HepG2 (cell line): Measurements from ENCODE around the gene TAF8. TPM values are rescaled to one million over a fixed set of nuclear protein-coding genes. Genes with fewer than 3 reads are reported as not detected.

ENCODE experiments used
- ATAC-seq: fragments of 200-7000 bp; cut with Tn5 transposase; 3 replicates; pipeline ENCODE4 v1.9.1; 2020; ENCODE audit warnings: mild to moderate bottlenecking, moderate library complexity
- BruUV-seq: library from RNA; stranded (reverse); fragments of 400-500 nt; replicated peaks from 2 replicates; lab custom pipeline; 2021; lab: Mats Ljungman, UMichigan
- CTCF ChIA-PET: fragments of 300-600 bp; formaldehyde crosslinking; extraction: SDS; loops from one replicate; lab custom pipeline; 2021; ENCODE audit warnings: low total read pairs, inconsistent platforms, low intra/inter-chr PET ratio; lab: Yijun Ruan, JAX
- POLR2A ChIA-PET: fragments of 350-600 bp; sonication (Branson Sonifier 250); formaldehyde crosslinking; loops from one replicate; lab custom pipeline; 2020; ENCODE audit warnings: antibody characterized with exemption, inconsistent platforms; lab: Yijun Ruan, JAX
- DNase-seq: peaks from one replicate; pipeline ENCODE4 v3.0.0-alpha.2; 2015; ENCODE audit warnings: low spot score
- FAIRE-seq: peaks from 3 replicates; lab custom pipeline; 2011; peaks lifted over from hg19 to GRCh38; lab: Jason Lieb, UNC
- H2AFZ ChIP-seq: one replicate; pipeline ENCODE4 v1.6.1; 2011; ENCODE audit warnings: low read length, inconsistent platforms
- H3K27ac ChIP-seq: fragments of 300-600 bp; 3 replicates; pipeline ENCODE4 v1.8.0; 2011; ENCODE audit warnings: mixed run types, mild to moderate bottlenecking, mixed read lengths, low read length, inconsistent platforms; ENCODE audit not compliant: insufficient read depth; ENCODE audit errors: extremely low read length
- H3K27me3 ChIP-seq, 2 experiments: fragments of 200-600 bp in 1 of 2; 2 replicates in 1 of 2; 3 replicates in 1 of 2; pipeline versions ENCODE4 v1.6.0 to v1.8.0; 2011; ENCODE audit warnings: low read length in 2 of 2, mild to moderate bottlenecking in 2 of 2, moderate library complexity in 2 of 2, inconsistent platforms in 1 of 2; ENCODE audit not compliant: insufficient read depth in 2 of 2, control insufficient read depth in 1 of 2
- H3K36me3 ChIP-seq, 2 experiments: fragments of 200-600 bp in 1 of 2; replicated peaks in 1 of 2; 2 replicates in 1 of 2; 3 replicates in 1 of 2; pipeline versions ENCODE4 v1.5.1 to v1.8.0; 2011; ENCODE audit warnings: low read length in 2 of 2, inconsistent platforms in 1 of 2; ENCODE audit not compliant: insufficient read depth in 2 of 2, control insufficient read depth in 1 of 2
- H3K4me1 ChIP-seq: 2 replicates; pipeline ENCODE4 v1.5.1; 2012; ENCODE audit warnings: low read length, inconsistent platforms; ENCODE audit not compliant: insufficient read depth
- H3K4me2 ChIP-seq: 2 replicates; pipeline ENCODE4 v1.6.0; 2011; ENCODE audit warnings: low read depth, low read length, inconsistent platforms
- H3K4me3 ChIP-seq, 3 experiments: fragments of 200-600 bp in 1 of 3; sonication (generic), shearing (Covaris generic) in 1 of 3; replicated peaks in 1 of 3; 2 replicates each; pipeline ENCODE4 v1.5.1; 2011 to 2016; ENCODE audit warnings: low read length in 3 of 3, inconsistent platforms in 2 of 3, low read depth in 2 of 3, mild to moderate bottlenecking in 2 of 3, control low read depth in 1 of 3, mixed read lengths in 1 of 3; ENCODE audit not compliant: insufficient read depth in 1 of 3
- H3K79me2 ChIP-seq: one replicate; pipeline ENCODE4 v1.6.1; 2011; ENCODE audit warnings: low read length, inconsistent platforms; ENCODE audit not compliant: insufficient read depth
- H3K9ac ChIP-seq: 2 replicates; pipeline ENCODE4 v1.6.0; 2011; ENCODE audit warnings: mild to moderate bottlenecking, low read depth, low read length, inconsistent platforms; ENCODE audit not compliant: insufficient read depth
- H3K9me3 ChIP-seq: 2 replicates; pipeline ENCODE4 v1.5.1; 2012; ENCODE audit warnings: mild to moderate bottlenecking, low read length
- H4K20me1 ChIP-seq: 2 replicates; pipeline ENCODE4 v1.6.0; 2011; ENCODE audit warnings: inconsistent platforms, mild to moderate bottlenecking, low read length, moderate library complexity; ENCODE audit not compliant: insufficient read depth
- BCL6 ChIP-seq: IDR thresholded peaks from 2 replicates; pipeline ENCODE4 v1.6.1; 2016; ENCODE audit warnings: missing genetic modification reagents, missing compliant biosample characterization
- ERF ChIP-seq: IDR thresholded peaks from 2 replicates; pipeline ENCODE4 v1.6.1; 2018; ENCODE audit warnings: missing biosample characterization, missing genetic modification reagents
- MXD4 ChIP-seq: IDR thresholded peaks from 2 replicates; pipeline ENCODE4 v1.6.1; 2016; ENCODE audit warnings: mild to moderate bottlenecking, missing biosample characterization, missing genetic modification reagents
- PPARG ChIP-seq: conservative IDR thresholded peaks from 2 replicates; pipeline ENCODE4 v1.6.1; 2016; ENCODE audit warnings: missing biosample characterization, missing genetic modification reagents
- SSRP1 ChIP-seq: IDR thresholded peaks from 2 replicates; pipeline ENCODE4 v1.6.1; 2016; ENCODE audit warnings: control low read depth
- STAG1 ChIP-seq: sonication (generic); formaldehyde crosslinking; IDR thresholded peaks from 2 replicates; pipeline ENCODE4 v1.4.0; 2020; ENCODE audit warnings: missing genetic modification reagents
- ZNF878 ChIP-seq: sonication (generic); formaldehyde crosslinking; IDR thresholded peaks from 2 replicates; pipeline ENCODE4 v1.8.1; 2023; ENCODE audit warnings: mild to moderate bottlenecking, missing genetic modification reagents, moderate library complexity
- ZNF883 ChIP-seq: sonication (generic); formaldehyde crosslinking; IDR thresholded peaks from 2 replicates; pipeline ENCODE4 v1.5.1; 2020; ENCODE audit warnings: mild to moderate bottlenecking, missing genetic modification reagents; ENCODE audit errors: not compliant biosample characterization
- WGBS: methylation state at CpG from one replicate; pipeline ENCODE4 v1.1.6; 2017; ENCODE audit warnings: low lambda C conversion rate; 5-methylcytosine and 5-hydroxymethylcytosine counted together
- in situ Hi-C: cut with HindIII; loops from 2 replicates; pipeline ENCODE4 v1.10.0; 2017; ENCODE audit warnings: low pct_unique_long_range_greater_than_20kb; ENCODE audit not compliant: extremely low pct_ligation_motif_present
- intact Hi-C: fragments of 100-400 bp; cut with micrococcal nuclease; formaldehyde crosslinking; loops from one replicate; pipeline ENCODE4 v1.10.0; 2022; ENCODE audit not compliant: unreplicated experiment
- polyA plus RNA-seq, 8 experiments: library from polyadenylated mRNA; depleted of rRNA in 3 of 8; stranded (reverse) in 7 of 8; unstranded in 1 of 8; fragments of >200 nt; fragmentation: Illumina TruSeq in 4 of 8; extraction: Trizol in 4 of 8; gene quantifications; 2 replicates each; pipeline versions ENCODE4 v1.2.1 to v1.2.3, GENCODE V29; 2011 to 2016; ENCODE audit warnings: low read depth in 4 of 8, missing spikeins in 1 of 8, mixed read lengths in 1 of 8; ENCODE audit not compliant: insufficient read depth in 1 of 8
- total RNA-seq, 5 experiments: library from RNA; depleted of rRNA; stranded (reverse); fragments of >200 nt; fragmentation: Illumina TruSeq; extraction: Trizol; gene quantifications; 2 replicates each; pipeline ENCODE4 v1.2.3, GENCODE V29; 2016; ENCODE audit warnings: low read depth in 1 of 5
- TF ChIP-seq, protein P1 (sequence below): sonication (generic); formaldehyde crosslinking; IDR thresholded peaks from 2 replicates; pipeline ENCODE4 v1.5.1; 2020; ENCODE audit warnings: missing genetic modification reagents, mild to moderate bottlenecking, borderline replicate concordance
- TF ChIP-seq, protein P2 (sequence below): sonication (generic); formaldehyde crosslinking; IDR thresholded peaks from 2 replicates; pipeline ENCODE4 v1.4.0; 2020; ENCODE audit warnings: low read depth, mild to moderate bottlenecking, missing genetic modification reagents
- TF ChIP-seq, protein P3 (sequence below): sonication (generic); formaldehyde crosslinking; IDR thresholded peaks from 2 replicates; pipeline ENCODE4 v1.5.0; 2020; ENCODE audit warnings: mild to moderate bottlenecking, missing genetic modification reagents, moderate library complexity

The TAF8 gene
- total and polyA plus RNA-seq, 2 of the 13 experiments (the other 11 are each of a cell fraction or from before 2014, with no cell fraction given): 25.2 to 25.8 TPM

DNA sequence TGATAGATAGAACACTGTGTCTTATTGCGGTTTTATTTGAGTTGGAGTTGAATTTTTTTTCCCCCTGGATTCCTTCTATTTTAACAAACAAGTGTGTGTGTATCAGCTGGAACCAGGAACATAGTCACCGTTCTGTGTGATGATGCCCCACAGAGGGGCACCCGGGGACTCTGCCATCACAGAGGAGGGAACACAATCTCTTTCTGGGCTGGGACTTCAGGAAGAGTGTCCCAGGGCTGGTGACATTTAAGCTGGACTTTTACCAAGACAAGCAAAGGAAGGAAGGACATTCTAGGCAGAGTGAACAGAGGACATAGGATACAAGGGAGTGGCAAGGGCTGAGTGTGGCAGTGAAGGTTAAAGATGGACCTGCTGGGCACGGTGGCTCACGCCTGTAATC lies 33.2 kb downstream of the TAF8 start (continued):
- TF ChIP-seq BCL6 (CRISPR knock-in tag): no peak
- TF ChIP-seq, all 625 proteins: peak for 0

DNA sequence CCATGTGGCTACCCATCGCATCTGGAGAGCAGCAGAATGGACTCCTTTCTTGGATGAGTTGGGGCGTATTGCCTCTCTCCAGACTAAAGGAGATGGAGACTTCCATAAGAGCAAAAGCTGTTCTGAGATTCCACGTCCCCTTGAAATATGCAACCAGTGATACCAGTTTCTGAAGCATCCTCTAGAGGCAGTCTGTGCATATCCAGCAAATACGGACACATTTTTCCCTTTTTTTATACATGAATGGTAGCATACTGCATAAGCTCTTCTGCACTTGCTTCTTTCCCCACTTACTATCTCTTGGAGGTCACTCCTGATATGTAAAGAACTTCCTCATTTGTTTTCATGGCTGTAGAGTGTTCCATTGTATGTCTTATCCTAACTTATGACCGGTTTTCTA lies 34.6 kb downstream of the TAF8 start:
- Histone ChIP-seq H3K4me1 (no peaks in the 10 kb centered on the region), H4K20me1 (no peaks in the 10 kb centered on the region), H3K36me3 (peaks cover 0 to 2% of the 10 kb centered on the region in 2 experiments; a peak in 1 of 5 replicates), H2AFZ (no peak overlapping the region), H3K27me3 (no peaks in the 10 kb centered on the region), H3K4me3 (no peak overlapping the region), H3K9me3 (no peaks in the 10 kb centered on the region), H3K79me2 (no peaks in the 10 kb centered on the region), H3K4me2 (no peak overlapping the region), H3K27ac (no peak overlapping the region), H3K9ac (no peak overlapping the region)
- intact Hi-C loops (no loop called here), in situ Hi-C loops (no loop called here)
- no TSS peak for BruUV-seq
- POLR2A ChIA-PET: no interaction called here
- CTCF ChIA-PET: interaction anchor here (1.2 to 1.4 kb wide), 3 partner anchors 81 to 130 kb away, joined by 3 to 4 read pairs (median 4); no protein-coding TSS in a partner anchor
- DNase-seq (no peak), FAIRE-seq (no peak), ATAC-seq (peak; percentile 25; the same call in 2 of the 3 replicates)
- TF ChIP-seq MXD4 (CRISPR knock-in tag) (no peak), PPARG (CRISPR knock-in tag) (no peak), ERF (CRISPR knock-in tag) (no peak), SSRP1 (CRISPR knock-in tag) (no peak), STAG1 (CRISPR knock-in tag) (peak; percentile 58), ZNF878 (CRISPR knock-in tag) (no peak), ZNF883 (no peak)
- TF ChIP-seq, protein P1, sequence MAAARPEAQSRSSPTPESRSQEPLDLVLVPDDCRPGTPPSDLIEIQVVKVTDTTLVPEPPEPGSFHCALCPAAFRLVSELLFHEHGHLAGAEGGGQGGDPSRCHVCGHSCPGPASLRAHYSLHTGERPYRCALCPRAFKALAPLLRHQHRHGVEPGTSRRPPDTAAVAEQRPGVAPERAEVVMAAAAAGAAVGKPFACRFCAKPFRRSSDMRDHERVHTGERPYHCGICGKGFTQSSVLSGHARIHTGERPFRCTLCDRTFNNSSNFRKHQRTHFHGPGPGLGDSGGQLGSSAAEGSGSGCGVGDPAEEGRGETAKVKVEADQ (CRISPR knock-in tag): no peak
- TF ChIP-seq, protein P2, sequence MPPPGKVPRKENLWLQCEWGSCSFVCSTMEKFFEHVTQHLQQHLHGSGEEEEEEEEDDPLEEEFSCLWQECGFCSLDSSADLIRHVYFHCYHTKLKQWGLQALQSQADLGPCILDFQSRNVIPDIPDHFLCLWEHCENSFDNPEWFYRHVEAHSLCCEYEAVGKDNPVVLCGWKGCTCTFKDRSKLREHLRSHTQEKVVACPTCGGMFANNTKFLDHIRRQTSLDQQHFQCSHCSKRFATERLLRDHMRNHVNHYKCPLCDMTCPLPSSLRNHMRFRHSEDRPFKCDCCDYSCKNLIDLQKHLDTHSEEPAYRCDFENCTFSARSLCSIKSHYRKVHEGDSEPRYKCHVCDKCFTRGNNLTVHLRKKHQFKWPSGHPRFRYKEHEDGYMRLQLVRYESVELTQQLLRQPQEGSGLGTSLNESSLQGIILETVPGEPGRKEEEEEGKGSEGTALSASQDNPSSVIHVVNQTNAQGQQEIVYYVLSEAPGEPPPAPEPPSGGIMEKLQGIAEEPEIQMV (CRISPR knock-in tag): no peak
- TF ChIP-seq, protein P3, sequence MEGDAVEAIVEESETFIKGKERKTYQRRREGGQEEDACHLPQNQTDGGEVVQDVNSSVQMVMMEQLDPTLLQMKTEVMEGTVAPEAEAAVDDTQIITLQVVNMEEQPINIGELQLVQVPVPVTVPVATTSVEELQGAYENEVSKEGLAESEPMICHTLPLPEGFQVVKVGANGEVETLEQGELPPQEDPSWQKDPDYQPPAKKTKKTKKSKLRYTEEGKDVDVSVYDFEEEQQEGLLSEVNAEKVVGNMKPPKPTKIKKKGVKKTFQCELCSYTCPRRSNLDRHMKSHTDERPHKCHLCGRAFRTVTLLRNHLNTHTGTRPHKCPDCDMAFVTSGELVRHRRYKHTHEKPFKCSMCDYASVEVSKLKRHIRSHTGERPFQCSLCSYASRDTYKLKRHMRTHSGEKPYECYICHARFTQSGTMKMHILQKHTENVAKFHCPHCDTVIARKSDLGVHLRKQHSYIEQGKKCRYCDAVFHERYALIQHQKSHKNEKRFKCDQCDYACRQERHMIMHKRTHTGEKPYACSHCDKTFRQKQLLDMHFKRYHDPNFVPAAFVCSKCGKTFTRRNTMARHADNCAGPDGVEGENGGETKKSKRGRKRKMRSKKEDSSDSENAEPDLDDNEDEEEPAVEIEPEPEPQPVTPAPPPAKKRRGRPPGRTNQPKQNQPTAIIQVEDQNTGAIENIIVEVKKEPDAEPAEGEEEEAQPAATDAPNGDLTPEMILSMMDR: peak; percentile 30; the same call in 1 of the 2 replicates
- WGBS: 86% methylated on average over 5 of the region's 5 CpGs
